Stimulated activated naive CD8-positive, alpha-beta T cell treated with anti-CD3 and anti-CD28 coated beads, Interleukin-15, Interleukin-2, amounts not matched to agents 100 ng/mL and 50 ng/mL, for 24 hours (primary cell): Measurements from ENCODE around the gene SORCS2.

ENCODE experiments used
- H3K27ac Mint-ChIP-seq: one replicate; pipeline ENCODE4 v1.8.0; 2021; ENCODE audit warnings: mild to moderate bottlenecking, mixed read lengths
- H3K27me3 Mint-ChIP-seq: one replicate; pipeline ENCODE4 v1.8.0; 2021; ENCODE audit warnings: mixed read lengths
- H3K36me3 Mint-ChIP-seq: one replicate; pipeline ENCODE4 v1.8.0; 2021; ENCODE audit warnings: low read depth, mixed read lengths
- H3K4me1 Mint-ChIP-seq: one replicate; pipeline ENCODE4 v1.8.0; 2021; ENCODE audit warnings: low read depth, mixed read lengths
- H3K4me3 Mint-ChIP-seq: one replicate; pipeline ENCODE4 v1.8.0; 2021; ENCODE audit warnings: mild to moderate bottlenecking, mixed read lengths
- H3K9me3 Mint-ChIP-seq: one replicate; pipeline ENCODE4 v1.8.0; 2021; ENCODE audit warnings: mixed read lengths

SORCS2 gene

DNA sequence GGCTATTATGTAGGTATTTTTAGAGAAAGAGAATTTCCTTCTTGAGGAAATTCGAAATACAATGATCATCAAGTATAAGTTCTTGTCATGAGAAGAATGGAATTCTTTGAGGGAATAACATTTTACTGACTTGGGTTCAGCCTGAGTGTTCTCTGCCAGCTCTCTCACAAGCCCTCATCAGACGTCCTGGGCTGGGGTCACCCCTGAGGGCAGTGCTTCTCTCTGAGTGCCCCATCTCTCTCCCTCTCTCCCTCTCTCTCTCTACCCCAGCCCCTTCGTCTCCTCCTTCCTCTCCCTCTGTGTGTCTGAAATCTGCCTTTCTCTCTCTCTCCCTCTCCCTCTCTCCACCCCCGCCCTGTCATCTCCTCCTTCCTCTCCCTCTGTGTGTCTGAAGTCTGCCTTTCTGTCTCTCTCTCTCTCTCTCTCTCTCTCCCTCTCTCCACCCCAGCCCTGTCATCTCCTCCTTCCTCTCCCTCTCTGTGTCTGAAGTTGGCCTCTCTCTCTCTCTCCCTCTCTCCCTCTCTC, 484.1 kb downstream of the SORCS2 start:
- H3K27me3 Mint-ChIP-seq, result peaks cover 3% of the 10 kb centered on the region
- no peak overlapping the region for H3K4me3 Mint-ChIP-seq
- H3K9me3 Mint-ChIP-seq, result peaks cover 2% of the 10 kb centered on the region
- no peaks in the 10 kb centered on the region for H3K4me1 Mint-ChIP-seq
- H3K36me3 Mint-ChIP-seq, result no peaks in the 10 kb centered on the region
- H3K27ac Mint-ChIP-seq, result no peak overlapping the region

DNA sequence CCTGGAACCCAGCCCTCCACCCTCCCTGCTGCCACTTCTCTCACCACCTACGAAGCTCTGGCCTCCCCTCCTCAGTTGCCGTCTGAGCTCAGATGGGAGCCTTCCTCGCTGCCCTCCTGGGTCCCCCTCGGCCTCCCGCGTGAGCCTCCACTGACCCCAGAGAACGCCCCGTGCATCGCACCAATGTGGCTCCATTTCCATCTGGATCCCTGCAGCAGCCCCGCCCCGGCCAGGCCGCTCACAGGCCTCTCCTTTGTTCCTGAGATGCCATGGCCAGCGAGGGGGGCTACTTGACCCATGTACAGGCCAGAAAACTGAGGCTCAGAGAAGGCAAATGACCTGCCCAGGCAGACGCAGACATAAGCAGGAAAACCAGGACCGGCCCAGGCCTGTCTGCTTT, 484.7 kb downstream of the SORCS2 start:
- Mint-ChIP-seq H3K4me3 (no peak overlapping the region), H3K27ac (no peak overlapping the region), H3K4me1 (no peaks in the 10 kb centered on the region), H3K27me3 (peaks cover 3% of the 10 kb centered on the region), H3K9me3 (no peaks in the 10 kb centered on the region), H3K36me3 (no peaks in the 10 kb centered on the region)

DNA sequence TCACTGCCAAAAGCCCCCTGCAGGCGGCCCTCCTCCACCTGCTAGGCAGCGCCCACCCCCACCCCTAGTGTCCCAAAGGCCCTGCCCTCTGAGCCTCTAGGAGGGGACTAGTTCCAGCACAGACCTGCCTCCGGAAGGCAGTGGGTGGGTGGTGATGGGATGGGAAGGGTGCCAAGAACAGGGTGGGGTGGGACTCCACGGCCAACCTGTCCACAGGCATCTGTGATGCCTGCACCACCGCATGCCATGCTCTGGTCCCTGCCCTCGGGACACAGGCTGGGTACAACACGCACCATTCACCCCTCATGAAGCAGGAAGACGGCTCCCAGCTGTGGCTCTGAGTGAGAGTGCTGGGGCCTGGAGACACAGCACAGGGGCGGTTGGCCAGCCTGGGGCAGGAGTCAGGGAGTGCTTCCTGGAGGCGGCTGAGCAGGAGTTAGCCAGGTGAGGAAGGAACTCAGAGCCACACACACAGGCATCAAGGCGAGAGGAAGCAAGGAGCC, 485.5 kb downstream of the SORCS2 start:
- H3K4me3 Mint-ChIP-seq, result no peak overlapping the region
- H3K27ac Mint-ChIP-seq, result no peak overlapping the region
- no peaks in the 10 kb centered on the region for H3K36me3 Mint-ChIP-seq
- H3K4me1 Mint-ChIP-seq, result no peaks in the 10 kb centered on the region
- peaks cover 3% of the 10 kb centered on the region for H3K27me3 Mint-ChIP-seq
- no peaks in the 10 kb centered on the region for H3K9me3 Mint-ChIP-seq

DNA sequence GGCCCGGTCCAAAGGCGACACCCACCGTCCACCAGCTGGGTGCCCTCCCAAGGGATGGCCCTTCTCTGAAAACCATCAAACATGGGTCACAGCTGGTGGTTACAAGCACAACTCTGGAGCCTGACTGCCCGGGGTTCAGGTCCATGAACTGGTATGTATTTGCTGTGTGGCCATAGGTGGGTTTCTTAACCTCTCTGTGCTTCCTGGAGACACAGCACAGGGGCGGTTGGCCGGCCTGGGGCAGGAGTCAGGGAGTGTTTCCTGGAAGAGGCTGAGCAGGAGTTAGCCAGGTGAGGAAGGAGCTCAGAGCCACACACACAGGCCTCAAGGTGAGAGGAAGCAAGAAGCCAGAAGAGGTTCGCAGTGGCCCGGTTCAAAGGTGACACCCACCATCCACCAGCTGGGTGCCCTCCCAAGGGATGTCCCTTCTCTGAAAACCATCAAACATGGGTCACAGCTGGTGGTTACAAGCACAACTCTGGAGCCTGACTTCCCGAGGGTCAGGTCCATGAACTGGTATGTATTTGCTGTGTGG, 486.0 kb downstream of the SORCS2 start:
- H3K36me3 Mint-ChIP-seq, result no peaks in the 10 kb centered on the region
- peaks cover 3% of the 10 kb centered on the region for H3K27me3 Mint-ChIP-seq
- no peaks in the 10 kb centered on the region for H3K4me1 Mint-ChIP-seq
- H3K27ac Mint-ChIP-seq, result no peak overlapping the region
- no peak overlapping the region for H3K4me3 Mint-ChIP-seq
- no peaks in the 10 kb centered on the region for H3K9me3 Mint-ChIP-seq

DNA sequence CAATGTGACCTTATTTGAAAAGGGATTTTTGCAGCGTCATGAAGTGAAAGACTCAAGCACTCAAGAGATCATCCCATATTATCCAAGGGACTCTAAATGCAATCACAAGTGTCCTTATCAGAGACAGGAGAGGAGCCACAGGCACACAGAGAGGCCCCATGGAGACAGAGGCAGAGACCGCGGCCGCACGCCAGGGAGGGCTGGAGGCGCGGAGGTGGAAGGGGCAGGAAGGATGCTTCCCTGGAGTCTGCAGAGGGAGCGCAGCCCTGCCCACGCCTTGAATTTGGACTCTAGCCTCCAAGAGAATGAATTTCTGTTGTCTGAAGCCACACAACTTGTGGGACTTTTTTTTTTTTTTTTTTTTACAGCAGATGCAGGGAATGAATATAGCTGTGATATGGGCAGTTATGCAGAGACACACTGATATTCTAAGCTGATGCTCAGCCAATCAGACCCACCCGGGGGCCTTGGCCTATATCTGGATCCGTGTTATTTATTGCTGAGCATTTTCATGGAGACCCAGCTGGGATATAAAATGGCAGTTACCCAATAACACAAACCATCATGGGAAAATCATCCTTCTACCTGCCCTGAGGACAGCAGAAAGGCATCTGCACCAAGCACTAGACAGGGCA, 487.2 kb downstream of the SORCS2 start:
- H3K4me3 Mint-ChIP-seq, result no peak overlapping the region
- no peak overlapping the region for H3K27ac Mint-ChIP-seq
- H3K9me3 Mint-ChIP-seq, result no peaks in the 10 kb centered on the region
- no peaks in the 10 kb centered on the region for H3K4me1 Mint-ChIP-seq
- peaks cover 3% of the 10 kb centered on the region for H3K27me3 Mint-ChIP-seq
- H3K36me3 Mint-ChIP-seq, result no peaks in the 10 kb centered on the region

DNA sequence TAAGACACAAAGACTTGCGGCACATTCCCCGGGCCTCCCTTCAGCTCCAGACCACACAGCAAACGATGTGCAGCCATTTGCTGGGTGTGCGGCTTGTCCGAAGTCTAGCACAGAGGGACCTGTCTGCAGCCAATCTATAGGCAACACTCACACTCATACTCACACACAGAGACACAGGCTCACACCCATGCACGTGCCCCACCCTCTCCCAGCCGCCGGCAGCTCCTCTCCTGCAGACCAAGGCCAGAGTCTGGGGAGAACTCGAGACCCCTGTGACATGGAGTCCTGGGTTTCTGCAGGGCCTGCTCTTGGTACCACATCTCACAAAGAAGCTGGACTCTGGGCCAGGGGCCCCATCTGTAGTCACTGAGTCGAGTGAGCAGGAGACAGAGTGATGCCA, 487.8 kb downstream of the SORCS2 start:
- peaks cover 3% of the 10 kb centered on the region for H3K27me3 Mint-ChIP-seq
- no peak overlapping the region for H3K4me3 Mint-ChIP-seq
- no peaks in the 10 kb centered on the region for H3K9me3 Mint-ChIP-seq
- H3K4me1 Mint-ChIP-seq, result no peaks in the 10 kb centered on the region
- H3K27ac Mint-ChIP-seq, result no peak overlapping the region
- H3K36me3 Mint-ChIP-seq, result no peaks in the 10 kb centered on the region

DNA sequence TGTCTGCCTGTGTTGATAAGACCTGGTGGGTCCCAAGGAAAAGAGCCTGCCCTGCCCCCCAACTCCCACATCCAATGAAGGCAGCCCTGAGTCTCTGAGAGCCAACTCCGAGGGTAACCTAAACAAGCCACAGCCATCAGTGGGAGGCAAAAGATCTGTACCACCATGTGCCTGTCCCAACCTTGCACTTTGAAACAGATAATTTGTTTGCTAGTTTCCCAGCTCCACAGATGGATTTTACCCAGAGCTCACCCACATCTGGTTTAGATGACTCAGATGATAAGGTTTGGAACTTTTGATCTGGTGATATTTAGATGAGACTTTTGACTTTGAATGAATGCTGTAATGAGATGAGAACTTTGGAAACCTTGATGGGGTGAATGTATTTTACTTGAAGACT, 488.4 kb downstream of the SORCS2 start:
- Mint-ChIP-seq H3K4me1 (no peaks in the 10 kb centered on the region), H3K4me3 (no peak overlapping the region), H3K9me3 (no peaks in the 10 kb centered on the region), H3K27me3 (peaks cover 3% of the 10 kb centered on the region), H3K27ac (no peak overlapping the region), H3K36me3 (no peaks in the 10 kb centered on the region)

DNA sequence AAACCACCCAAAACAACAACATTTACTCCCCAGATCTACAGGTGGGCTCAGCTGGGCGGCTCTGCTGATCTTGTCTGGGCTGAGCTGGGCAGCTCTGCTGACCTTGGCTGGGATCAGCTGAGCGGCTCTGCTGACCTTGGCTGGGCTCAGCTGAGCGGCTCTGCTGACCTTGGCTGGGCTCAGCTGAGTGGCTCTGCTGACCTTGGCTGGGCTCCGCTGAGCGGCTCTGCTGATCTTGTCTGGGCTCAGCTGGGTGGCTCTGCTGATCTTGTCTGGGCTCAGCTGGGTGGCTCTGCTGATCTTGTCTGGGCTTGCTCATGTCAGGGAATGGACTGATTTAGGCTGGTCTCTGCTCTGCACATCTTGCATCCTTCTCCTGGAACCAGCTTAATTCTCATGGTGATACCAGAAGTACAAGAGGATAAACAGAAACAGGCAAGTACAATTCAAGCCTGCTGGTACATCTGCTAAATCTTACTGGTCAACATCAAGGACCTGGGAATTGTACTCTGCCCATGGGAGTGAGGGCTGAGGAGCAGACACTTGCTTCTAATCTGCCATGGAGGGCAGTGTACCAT, 490.9 kb downstream of the SORCS2 start:
- no peaks in the 10 kb centered on the region for H3K9me3 Mint-ChIP-seq
- no peaks in the 10 kb centered on the region for H3K4me1 Mint-ChIP-seq
- H3K4me3 Mint-ChIP-seq, result no peak overlapping the region
- H3K27ac Mint-ChIP-seq, result no peak overlapping the region
- H3K27me3 Mint-ChIP-seq, result peaks cover 3% of the 10 kb centered on the region
- H3K36me3 Mint-ChIP-seq, result no peaks in the 10 kb centered on the region

DNA sequence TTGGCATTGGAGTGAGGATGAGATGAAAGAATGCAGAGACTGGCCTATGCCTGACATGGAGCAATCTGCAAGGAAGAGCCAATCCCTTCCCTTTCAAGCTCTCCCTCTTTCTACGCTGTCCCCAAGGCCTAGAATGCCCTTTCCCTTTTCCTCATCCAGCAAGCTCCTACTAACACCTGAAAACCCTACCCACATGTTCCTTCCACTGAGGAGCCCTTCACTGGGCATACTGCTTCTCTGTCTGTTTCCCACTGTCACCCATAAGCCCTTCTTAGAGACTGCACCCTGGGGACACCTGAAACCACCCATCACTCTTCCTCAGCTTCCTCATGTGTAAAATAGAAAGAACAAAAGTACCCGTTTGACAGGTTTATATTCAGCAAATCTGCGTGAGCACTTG, 492.0 kb downstream of the SORCS2 start:
- Mint-ChIP-seq H3K27me3 (peaks cover 3% of the 10 kb centered on the region), H3K4me3 (no peak overlapping the region), H3K27ac (no peak overlapping the region), H3K4me1 (no peaks in the 10 kb centered on the region), H3K36me3 (no peaks in the 10 kb centered on the region), H3K9me3 (no peaks in the 10 kb centered on the region)

DNA sequence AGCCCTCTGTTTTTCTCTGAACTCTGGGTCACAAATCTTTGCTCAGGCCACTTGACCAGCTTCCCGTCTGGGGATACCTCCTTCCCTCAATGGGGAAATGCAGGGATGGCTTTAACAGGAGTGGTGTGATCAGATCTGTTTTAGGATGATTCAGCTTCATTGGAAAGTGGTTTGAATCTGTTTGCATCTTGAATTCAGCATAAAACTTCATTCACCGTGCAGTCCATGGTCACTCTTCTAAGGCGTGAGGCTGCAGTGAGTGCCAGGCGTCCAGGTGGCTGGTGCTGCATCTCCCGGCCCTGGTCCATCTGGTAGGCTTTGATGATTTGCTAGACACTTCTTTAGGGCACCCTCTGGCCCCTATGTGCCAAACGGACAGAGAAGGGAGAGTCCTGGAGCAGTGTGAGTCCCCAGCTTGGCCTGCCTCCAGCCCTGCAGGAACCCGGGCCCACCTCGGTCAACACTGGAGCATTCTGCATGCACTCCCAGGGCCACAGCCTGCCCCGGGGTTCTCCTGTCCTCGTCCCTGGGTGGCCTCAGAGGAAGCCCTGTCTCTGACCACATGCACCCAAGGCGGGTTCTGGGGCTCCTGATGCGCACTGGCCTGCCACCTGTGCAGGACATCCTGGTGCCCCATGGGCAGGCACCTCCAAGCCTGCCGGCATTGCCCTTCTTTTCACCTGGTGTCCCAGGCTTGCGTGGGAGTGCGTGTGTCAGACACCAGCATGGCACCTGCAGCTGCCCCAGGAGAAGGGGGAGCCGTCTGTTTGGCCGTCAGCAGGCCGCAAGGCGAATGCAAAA, 493.9 kb downstream of the SORCS2 start:
- Mint-ChIP-seq H3K36me3 (no peaks in the 10 kb centered on the region), H3K27ac (no peak overlapping the region), H3K4me3 (no peak overlapping the region), H3K4me1 (no peaks in the 10 kb centered on the region), H3K9me3 (no peaks in the 10 kb centered on the region), H3K27me3 (peaks cover under 1% of the 10 kb centered on the region)

DNA sequence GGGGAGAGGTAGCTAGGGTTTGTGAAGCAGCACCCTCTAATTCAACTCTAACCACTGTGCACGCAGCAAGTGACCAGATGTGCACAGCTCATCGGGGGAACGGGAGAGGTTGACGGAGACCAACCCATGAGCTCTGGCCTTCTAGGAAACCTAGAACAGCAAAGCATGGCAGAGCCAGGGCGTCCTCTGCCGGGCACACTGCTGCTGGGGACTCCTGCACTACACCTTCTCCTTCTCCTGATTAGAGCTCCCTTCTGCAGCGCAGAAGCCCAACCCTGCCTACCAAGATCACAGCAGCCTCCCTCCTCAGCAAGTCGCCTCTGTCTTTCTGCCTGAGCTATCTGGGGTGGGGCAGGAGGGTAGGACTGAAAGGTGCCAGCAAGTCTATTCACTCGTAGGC, 494.7 kb downstream of the SORCS2 start:
- H3K9me3 Mint-ChIP-seq, result no peaks in the 10 kb centered on the region
- no peaks in the 10 kb centered on the region for H3K4me1 Mint-ChIP-seq
- H3K36me3 Mint-ChIP-seq, result no peaks in the 10 kb centered on the region
- H3K27me3 Mint-ChIP-seq, result no peaks in the 10 kb centered on the region
- no peak overlapping the region for H3K27ac Mint-ChIP-seq
- no peak overlapping the region for H3K4me3 Mint-ChIP-seq

DNA sequence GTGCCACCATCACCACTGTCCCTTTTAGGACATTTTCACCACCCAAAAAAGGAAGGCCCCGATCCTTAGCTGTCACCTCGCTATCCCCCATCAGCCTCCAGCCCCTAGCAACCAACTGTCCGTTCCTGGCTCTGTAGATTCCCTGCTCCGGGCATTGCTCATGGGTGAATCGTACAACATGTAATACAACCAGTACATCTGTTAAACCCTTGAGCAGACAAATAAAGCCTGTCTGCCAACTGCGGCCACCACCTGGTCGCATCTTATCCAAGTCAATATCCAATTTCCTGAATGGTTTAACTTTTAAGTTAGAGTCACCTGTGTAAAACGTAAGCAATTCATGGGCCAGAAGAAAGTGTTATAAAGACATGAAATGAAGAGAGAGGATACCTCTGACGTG, 495.5 kb downstream of the SORCS2 start:
- H3K27me3 Mint-ChIP-seq, result no peaks in the 10 kb centered on the region
- no peaks in the 10 kb centered on the region for H3K4me1 Mint-ChIP-seq
- no peaks in the 10 kb centered on the region for H3K9me3 Mint-ChIP-seq
- no peak overlapping the region for H3K4me3 Mint-ChIP-seq
- no peaks in the 10 kb centered on the region for H3K36me3 Mint-ChIP-seq
- no peak overlapping the region for H3K27ac Mint-ChIP-seq

DNA sequence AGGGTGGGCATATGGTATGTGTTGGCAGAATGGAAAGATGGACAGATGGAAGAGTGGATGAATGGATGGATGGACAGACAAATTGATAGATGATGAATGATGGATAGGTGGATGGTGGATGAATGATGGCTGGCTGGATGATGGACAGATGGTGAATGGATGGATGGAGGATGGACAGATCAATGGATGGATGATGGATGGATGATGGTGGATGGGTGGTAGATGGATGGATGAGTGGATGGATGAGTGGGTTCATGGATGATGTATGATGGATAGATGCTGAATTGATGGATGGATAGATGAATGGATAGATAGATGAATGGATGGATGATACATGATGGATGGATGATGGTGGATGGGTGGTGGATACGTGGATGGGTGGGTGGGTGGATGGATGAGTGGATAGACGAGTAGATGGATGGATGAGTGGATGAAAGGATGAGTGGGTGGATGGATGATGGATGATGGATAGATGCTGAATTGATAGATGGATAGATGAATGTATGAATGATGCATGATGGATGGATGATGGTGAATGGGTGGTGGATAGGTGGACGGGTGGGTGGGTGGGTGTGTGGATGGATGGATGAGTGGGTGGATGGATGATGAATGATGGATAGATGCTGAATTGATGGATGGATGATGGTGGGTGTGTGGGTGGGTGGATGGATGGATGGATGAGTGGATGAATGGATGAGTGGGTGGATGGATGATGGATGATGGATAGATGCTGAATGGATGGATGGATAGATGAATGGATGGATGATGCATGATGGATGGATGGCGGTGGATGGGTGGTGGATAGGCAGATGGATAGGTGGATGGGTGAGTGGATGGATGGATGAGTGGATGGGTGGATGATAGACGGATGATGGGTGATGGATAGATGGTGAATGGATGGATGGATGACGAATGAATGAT, 497.7 kb downstream of the SORCS2 start:
- H3K27ac Mint-ChIP-seq, result no peak overlapping the region
- no peaks in the 10 kb centered on the region for H3K27me3 Mint-ChIP-seq
- no peak overlapping the region for H3K4me3 Mint-ChIP-seq
- H3K36me3 Mint-ChIP-seq, result no peaks in the 10 kb centered on the region
- H3K9me3 Mint-ChIP-seq, result no peaks in the 10 kb centered on the region
- H3K4me1 Mint-ChIP-seq, result no peaks in the 10 kb centered on the region

DNA sequence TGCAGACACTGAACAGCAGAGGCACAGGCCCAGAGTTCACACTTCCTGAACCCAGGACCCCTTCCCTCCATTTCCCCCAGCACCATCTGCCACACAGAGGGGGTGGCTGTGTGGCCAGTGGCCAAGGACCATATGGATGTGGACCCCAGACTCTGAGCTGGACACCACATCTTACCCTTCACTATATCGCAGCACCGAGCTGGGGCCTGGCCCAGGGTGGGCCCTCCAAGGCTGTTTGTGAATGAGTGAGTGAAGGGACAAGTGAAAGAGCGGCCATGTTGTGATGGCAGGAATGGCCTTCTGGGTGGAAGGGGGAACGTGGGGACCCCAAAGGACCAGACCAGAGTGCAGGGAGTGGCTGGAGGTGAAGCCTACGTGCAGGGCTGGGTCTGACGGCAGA, 498.7 kb downstream of the SORCS2 start:
- H3K27me3 Mint-ChIP-seq, result no peaks in the 10 kb centered on the region
- no peaks in the 10 kb centered on the region for H3K4me1 Mint-ChIP-seq
- H3K9me3 Mint-ChIP-seq, result no peaks in the 10 kb centered on the region
- H3K36me3 Mint-ChIP-seq, result no peaks in the 10 kb centered on the region
- H3K27ac Mint-ChIP-seq, result no peak overlapping the region
- H3K4me3 Mint-ChIP-seq, result no peak overlapping the region
